ENCODE data around the gene ITPRID1.

ITPRID1 gene

DNA sequence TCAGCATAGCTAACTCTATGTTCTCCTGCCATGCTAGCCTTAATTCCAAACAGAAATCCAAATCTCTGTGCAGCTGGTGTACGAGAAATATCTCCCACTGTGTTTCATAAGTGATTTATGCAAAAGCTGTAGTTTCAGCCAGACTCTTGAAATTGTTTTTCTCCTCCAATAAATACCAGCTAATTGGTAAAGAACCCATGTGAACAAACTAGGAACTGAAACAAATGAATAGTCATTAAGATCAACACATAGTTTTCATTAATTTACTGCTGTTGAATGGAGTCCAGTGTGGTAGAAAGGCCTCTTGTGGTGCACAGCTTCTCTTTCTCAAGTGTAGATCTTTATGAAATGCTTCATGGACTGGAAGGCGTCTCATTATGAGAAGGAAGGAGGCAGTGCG lies 191.5 kb downstream of the ITPRID1 start:
- no peak for DNase-seq

DNA sequence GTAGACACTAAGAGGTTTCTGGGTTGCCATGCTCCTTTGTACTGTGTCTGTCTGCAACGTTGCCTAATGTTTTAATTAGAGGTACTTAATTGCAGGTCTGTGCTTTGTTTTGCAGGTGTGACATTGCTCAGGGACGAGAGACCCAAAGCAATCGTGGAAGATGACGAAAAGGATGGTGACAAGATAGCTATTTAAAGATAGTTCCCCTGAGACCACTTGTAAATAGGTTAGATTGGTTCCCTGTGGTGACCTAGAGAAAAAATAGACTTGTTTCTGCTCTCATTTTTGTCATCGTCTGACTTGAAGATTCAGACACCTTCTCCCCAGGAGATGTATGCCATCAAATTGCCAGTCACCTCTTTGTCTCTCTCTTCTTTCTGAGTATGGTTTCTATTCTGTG lies 193.2 kb downstream of the ITPRID1 start:
- no peak for DNase-seq
